HepG2 (cell line): ENCODE results near the gene CCNB1. TPM values are rescaled to one million over a fixed set of nuclear protein-coding genes. Genes with fewer than 3 reads are reported as not detected.
A peak's percentile ranks its signal among the peaks of the same experiment; 100 is the strongest.

Source experiments
- AKAP8 ChIP-seq: sonication (generic); formaldehyde crosslinking; IDR thresholded peaks from 2 replicates; pipeline ENCODE4 v1.5.1; 2020; ENCODE audit warnings: mild to moderate bottlenecking, missing genetic modification reagents
- ETV5 ChIP-seq: IDR thresholded peaks from 2 replicates; pipeline ENCODE4 v1.6.1; 2018; ENCODE audit warnings: missing biosample characterization, missing genetic modification reagents, inconsistent platforms, borderline replicate concordance
- GTF3A ChIP-seq: sonication (generic); formaldehyde crosslinking; conservative IDR thresholded peaks from 2 replicates; pipeline ENCODE4 v1.4.0; 2020; ENCODE audit warnings: mild to moderate bottlenecking, missing genetic modification reagents
- HNRNPH1 ChIP-seq: fragments of 200-400 bp; formaldehyde crosslinking; optimal IDR thresholded peaks from 2 replicates; pipeline ENCODE3; 2017; ENCODE audit warnings: mild to moderate bottlenecking, low read depth, low read length
- HOXD1 ChIP-seq: sonication (generic); formaldehyde crosslinking; IDR thresholded peaks from 2 replicates; pipeline ENCODE4 v1.5.0; 2020; ENCODE audit warnings: missing genetic modification reagents
- JUNB ChIP-seq: sonication (generic); formaldehyde crosslinking; IDR thresholded peaks from 2 replicates; pipeline ENCODE4 v1.8.0; 2022; ENCODE audit warnings: missing genetic modification reagents, mild to moderate bottlenecking, borderline replicate concordance
- NFATC3 ChIP-seq: sonication (generic); formaldehyde crosslinking; IDR thresholded peaks from 2 replicates; pipeline ENCODE4 v1.5.1; 2020; ENCODE audit warnings: mild to moderate bottlenecking, missing genetic modification reagents
- PAF1 ChIP-seq: IDR thresholded peaks from 2 replicates; pipeline ENCODE4 v1.6.1; 2016; ENCODE audit warnings: missing genetic modification reagents, missing compliant biosample characterization
- PHF20 ChIP-seq: sonication (generic); formaldehyde crosslinking; IDR thresholded peaks from 2 replicates; pipeline ENCODE4 v1.5.0; 2020; ENCODE audit warnings: mild to moderate bottlenecking, missing genetic modification reagents
- PLRG1 ChIP-seq: fragments of 450-650 bp; conservative IDR thresholded peaks from 2 replicates; pipeline ENCODE4 v1.6.1; 2016
- RNF2 ChIP-seq: fragments of 450-650 bp; conservative IDR thresholded peaks from 2 replicates; pipeline ENCODE4 v1.6.1; 2016; ENCODE audit warnings: low read depth
- SRF ChIP-seq: IDR thresholded peaks from 2 replicates; pipeline ENCODE4 v1.6.1; 2011; ENCODE audit warnings: mild to moderate bottlenecking, low read depth, low read length, moderate library complexity
- TARDBP ChIP-seq: sonication (generic); formaldehyde crosslinking; IDR thresholded peaks from 2 replicates; pipeline ENCODE4 v1.8.0; 2022; ENCODE audit warnings: mild to moderate bottlenecking, missing genetic modification reagents
- TBX3 ChIP-seq: fragments of 450-650 bp; IDR thresholded peaks from 2 replicates; pipeline ENCODE4 v1.6.1; 2017; ENCODE audit warnings: antibody characterized with exemption, mild to moderate bottlenecking, inconsistent platforms, borderline replicate concordance
- TSC22D2 ChIP-seq: sonication (generic); formaldehyde crosslinking; IDR thresholded peaks from 2 replicates; pipeline ENCODE4 v1.5.1; 2020; ENCODE audit warnings: missing genetic modification reagents, mild to moderate bottlenecking, borderline replicate concordance
- XRCC5 ChIP-seq: fragments of 200-400 bp; formaldehyde crosslinking; optimal IDR thresholded peaks from 2 replicates; pipeline ENCODE3; 2017; ENCODE audit warnings: mild to moderate bottlenecking, low read length
- ZBTB38 ChIP-seq: sonication (generic); formaldehyde crosslinking; IDR thresholded peaks from 2 replicates; pipeline ENCODE4 v1.5.1; 2020; ENCODE audit warnings: mild to moderate bottlenecking, missing genetic modification reagents
- ZFP36 ChIP-seq: fragments of 150-350 bp; IDR thresholded peaks from 2 replicates; pipeline ENCODE4 v1.6.1; 2018; ENCODE audit warnings: borderline replicate concordance, low read length, low read depth; ENCODE audit not compliant: partially characterized antibody
- ZFX ChIP-seq: sonication (generic); formaldehyde crosslinking; IDR thresholded peaks from 2 replicates; pipeline ENCODE4 v1.4.0; 2020; ENCODE audit warnings: mild to moderate bottlenecking, low read depth, missing genetic modification reagents, moderate library complexity
- ZNF18 ChIP-seq: sonication (generic); formaldehyde crosslinking; IDR thresholded peaks from 2 replicates; pipeline ENCODE4 v1.8.0; 2022; ENCODE audit warnings: mild to moderate bottlenecking, missing genetic modification reagents; ENCODE audit not compliant: insufficient replicate concordance
- ZNF468 ChIP-seq: sonication (generic); formaldehyde crosslinking; IDR thresholded peaks from 2 replicates; pipeline ENCODE4 v1.8.0; 2022; ENCODE audit warnings: mild to moderate bottlenecking, moderate library complexity, missing genetic modification reagents
- ZNF570 ChIP-seq: sonication (generic); formaldehyde crosslinking; IDR thresholded peaks from 2 replicates; pipeline ENCODE4 v1.4.0; 2020; ENCODE audit warnings: mild to moderate bottlenecking, missing genetic modification reagents, borderline replicate concordance
- ZNF83 ChIP-seq: sonication (generic); formaldehyde crosslinking; IDR thresholded peaks from 2 replicates; pipeline ENCODE4 v1.4.0; 2020; ENCODE audit warnings: missing genetic modification reagents, mild to moderate bottlenecking, borderline replicate concordance
- ZNF839 ChIP-seq: sonication (generic); formaldehyde crosslinking; IDR thresholded peaks from 2 replicates; pipeline ENCODE4 v1.4.0; 2020; ENCODE audit warnings: missing genetic modification reagents, mild to moderate bottlenecking, borderline replicate concordance
- ZSCAN12 ChIP-seq: sonication (generic); formaldehyde crosslinking; IDR thresholded peaks from 2 replicates; pipeline ENCODE4 v1.9.0; 2021; ENCODE audit warnings: mild to moderate bottlenecking, missing genetic modification reagents
- polyA plus RNA-seq, 8 experiments: library from polyadenylated mRNA; depleted of rRNA in 3 of 8; stranded (reverse) in 7 of 8; unstranded in 1 of 8; fragments of >200 nt; fragmentation: Illumina TruSeq in 4 of 8; extraction: Trizol in 4 of 8; gene quantifications; 2 replicates each; pipeline versions ENCODE4 v1.2.1 to v1.2.3, GENCODE V29; 2011 to 2016; ENCODE audit warnings: low read depth in 4 of 8, missing spikeins in 1 of 8, mixed read lengths in 1 of 8; ENCODE audit not compliant: insufficient read depth in 1 of 8
- total RNA-seq, 5 experiments: library from RNA; depleted of rRNA; stranded (reverse); fragments of >200 nt; fragmentation: Illumina TruSeq; extraction: Trizol; gene quantifications; 2 replicates each; pipeline ENCODE4 v1.2.3, GENCODE V29; 2016; ENCODE audit warnings: low read depth in 1 of 5
- TF ChIP-seq, protein P1 (sequence below): sonication (generic); formaldehyde crosslinking; IDR thresholded peaks from 2 replicates; pipeline ENCODE4 v1.4.0; 2020; ENCODE audit warnings: missing genetic modification reagents; ENCODE audit errors: not compliant biosample characterization
- TF ChIP-seq, protein P2 (sequence below): conservative IDR thresholded peaks from 2 replicates; pipeline ENCODE4 v1.6.1; 2018; ENCODE audit warnings: missing genetic modification reagents

Gene CCNB1
- total and polyA plus RNA-seq, 2 of the 13 experiments (the other 11 are each of a cell fraction or from before 2014, with no cell fraction given): 82.3 to 316 TPM

- TF ChIP-seq, protein P1, sequence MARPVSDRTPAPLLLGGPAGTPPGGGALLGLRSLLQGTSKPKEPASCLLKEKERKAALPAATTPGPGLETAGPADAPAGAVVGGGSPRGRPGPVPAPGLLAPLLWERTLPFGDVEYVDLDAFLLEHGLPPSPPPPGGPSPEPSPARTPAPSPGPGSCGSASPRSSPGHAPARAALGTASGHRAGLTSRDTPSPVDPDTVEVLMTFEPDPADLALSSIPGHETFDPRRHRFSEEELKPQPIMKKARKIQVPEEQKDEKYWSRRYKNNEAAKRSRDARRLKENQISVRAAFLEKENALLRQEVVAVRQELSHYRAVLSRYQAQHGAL (CRISPR knock-in tag): no peak
- TF ChIP-seq ZNF83 (CRISPR knock-in tag) (peak; percentile 94; the same call in 1 of the 2 replicates), HOXD1 (CRISPR knock-in tag) (peak; percentile 60; the same call in 1 of the 2 replicates), ZNF839 (CRISPR knock-in tag) (peak; percentile 92; the same call in 1 of the 2 replicates), ZSCAN12 (CRISPR knock-in tag) (no peak), PLRG1 (no peak), NFATC3 (CRISPR knock-in tag) (no peak), PAF1 (CRISPR knock-in tag) (no peak), TARDBP (CRISPR knock-in tag) (peak; percentile 87), PHF20 (CRISPR knock-in tag) (peak; percentile 83), ZNF18 (CRISPR knock-in tag) (peak; percentile 75), JUNB (CRISPR knock-in tag) (no peak), ZBTB38 (peak; percentile 83; the same call in 1 of the 2 replicates), ETV5 (CRISPR knock-in tag) (peak; percentile 68; the same call in 1 of the 2 replicates), AKAP8 (CRISPR knock-in tag) (0 out of 2 replicates have a peak, but pooled peaks have one; percentile 55), ZFP36 (no peak), XRCC5 (peak; percentile 36), ZFX (CRISPR knock-in tag) (peak; percentile 49; the same call in 1 of the 2 replicates), HNRNPH1 (no peak), SRF (no peak), TSC22D2 (CRISPR knock-in tag) (peak; percentile 20; the same call in 1 of the 2 replicates), TBX3 (peak; percentile 35; the same call in 1 of the 2 replicates), ZNF570 (no peak), RNF2 (no peak), ZNF468 (CRISPR knock-in tag) (peak; percentile 84; the same call in 1 of the 2 replicates), GTF3A (no peak)
- TF ChIP-seq, protein P2, sequence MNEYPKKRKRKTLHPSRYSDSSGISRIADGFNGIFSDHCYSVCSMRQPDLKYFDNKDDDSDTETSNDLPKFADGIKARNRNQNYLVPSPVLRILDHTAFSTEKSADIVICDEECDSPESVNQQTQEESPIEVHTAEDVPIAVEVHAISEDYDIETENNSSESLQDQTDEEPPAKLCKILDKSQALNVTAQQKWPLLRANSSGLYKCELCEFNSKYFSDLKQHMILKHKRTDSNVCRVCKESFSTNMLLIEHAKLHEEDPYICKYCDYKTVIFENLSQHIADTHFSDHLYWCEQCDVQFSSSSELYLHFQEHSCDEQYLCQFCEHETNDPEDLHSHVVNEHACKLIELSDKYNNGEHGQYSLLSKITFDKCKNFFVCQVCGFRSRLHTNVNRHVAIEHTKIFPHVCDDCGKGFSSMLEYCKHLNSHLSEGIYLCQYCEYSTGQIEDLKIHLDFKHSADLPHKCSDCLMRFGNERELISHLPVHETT (CRISPR knock-in tag): peak; percentile 70; the same call in 1 of the 2 replicates
Measured at GRCh38 chr5:69217548-69218526, 50.9 kb downstream of the CCNB1 start (continued).
